8988T (cell line): Measurements from ENCODE around the gene RAB33B.
"Not testable (repeated sequence)": the region's sequence is repeated elsewhere in the genome, so short reads cannot be mapped to it uniquely, and the experiment has no call there.

Source experiments
- DNase-seq: peaks from one replicate; pipeline ENCODE4 v3.0.0; 2011

The RAB33B gene

DNA sequence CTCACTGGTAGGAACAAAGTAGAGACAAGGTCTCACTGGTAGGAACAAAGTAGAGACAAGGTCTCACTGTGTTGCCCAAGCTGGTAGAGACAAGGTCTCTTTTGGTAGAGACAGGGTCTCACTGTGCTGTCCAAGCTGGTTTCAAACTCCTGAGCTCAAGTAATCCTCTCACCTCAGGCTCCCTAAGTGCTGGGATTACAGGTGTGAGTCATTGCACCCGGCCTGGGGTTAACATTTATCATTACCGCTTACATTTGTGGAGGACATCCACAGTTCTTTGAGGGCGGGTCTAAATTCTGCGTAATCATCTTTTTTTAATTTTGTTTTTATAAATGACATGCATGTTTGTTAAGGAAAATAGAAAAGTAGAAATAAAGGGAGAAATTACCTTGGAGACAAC lies 12.0 kb downstream of the RAB33B start:
- no peak for DNase-seq

DNA sequence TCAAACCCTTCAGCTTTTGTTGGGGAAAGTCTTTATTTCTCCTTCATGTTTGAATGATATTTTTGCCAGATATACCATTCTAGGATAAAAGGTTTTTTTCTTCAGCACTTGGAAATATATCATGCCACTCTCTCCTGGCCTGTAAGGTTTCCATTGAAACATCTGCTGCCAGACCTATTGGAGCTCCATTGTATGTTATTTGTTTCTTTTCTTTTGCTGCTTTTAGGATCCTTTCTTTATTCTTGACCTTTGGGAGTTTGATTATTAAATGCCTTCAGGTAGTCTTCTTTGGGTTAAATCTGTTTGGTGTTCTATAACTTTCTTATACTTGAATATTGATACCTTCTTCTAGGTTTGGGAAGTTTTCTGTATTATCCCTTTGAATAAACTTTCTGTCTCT lies 14.8 kb downstream of the RAB33B start:
- not testable (repeated sequence) for DNase-seq

DNA sequence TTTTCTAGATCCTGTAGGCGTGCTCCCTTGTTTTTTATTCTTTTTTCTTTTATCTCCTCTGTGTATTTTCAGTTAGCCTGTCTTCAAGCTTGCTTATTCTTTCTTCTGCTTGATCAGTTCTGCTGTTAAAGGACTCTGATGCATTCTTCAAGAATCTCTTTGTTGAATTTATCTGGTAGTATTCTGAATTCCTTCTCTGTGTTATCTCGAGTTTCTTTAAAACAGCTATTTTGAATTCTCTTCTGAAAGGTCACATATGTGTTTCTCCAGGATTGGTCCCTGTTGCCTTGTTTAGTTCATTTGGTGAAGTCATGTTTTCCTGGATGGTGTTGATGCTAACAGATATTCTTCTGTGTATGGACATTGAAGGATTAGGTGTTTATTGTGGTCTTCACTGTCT lies 15.3 kb downstream of the RAB33B start:
- DNase-seq = no peak

DNA sequence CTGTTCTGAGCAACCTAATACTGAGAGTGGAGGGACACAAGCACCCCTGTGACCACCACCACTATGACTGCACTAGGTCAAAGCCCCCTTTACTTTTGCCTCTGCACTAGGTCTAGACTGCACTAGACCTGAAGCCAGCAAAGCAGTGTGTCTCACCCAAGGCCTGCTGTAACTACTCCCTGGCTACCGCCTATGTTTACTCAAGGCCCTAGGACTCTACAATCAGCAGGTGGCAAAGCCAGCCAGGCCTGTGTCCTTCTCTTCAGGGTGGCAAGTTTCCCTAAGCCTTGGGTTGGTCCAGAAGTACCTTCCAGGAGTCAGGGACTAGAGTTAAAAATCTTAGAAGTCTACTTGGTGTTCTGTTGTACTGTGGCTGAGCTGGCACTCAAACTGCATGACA lies 15.9 kb downstream of the RAB33B start:
- no peak for DNase-seq

DNA sequence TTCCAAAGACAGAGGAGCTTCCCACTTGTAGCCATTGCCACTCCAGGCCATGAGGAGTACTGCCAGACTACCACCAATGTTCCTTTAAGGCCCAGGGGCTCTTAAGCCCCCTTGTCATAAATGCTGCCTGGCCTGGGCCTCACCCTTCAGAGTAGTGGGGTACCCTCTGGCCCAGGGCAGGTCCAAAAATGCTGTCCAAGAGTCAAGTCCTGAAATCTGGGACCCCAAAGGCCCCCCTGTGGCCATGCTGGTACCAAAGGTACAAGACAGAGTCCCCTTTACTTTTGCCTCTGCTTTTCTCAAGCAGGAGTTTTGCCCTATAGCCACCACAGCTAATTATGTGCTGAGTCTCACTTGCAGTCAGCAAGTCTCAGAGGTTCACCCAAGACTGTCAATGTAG lies 16.4 kb downstream of the RAB33B start:
- no peak for DNase-seq

DNA sequence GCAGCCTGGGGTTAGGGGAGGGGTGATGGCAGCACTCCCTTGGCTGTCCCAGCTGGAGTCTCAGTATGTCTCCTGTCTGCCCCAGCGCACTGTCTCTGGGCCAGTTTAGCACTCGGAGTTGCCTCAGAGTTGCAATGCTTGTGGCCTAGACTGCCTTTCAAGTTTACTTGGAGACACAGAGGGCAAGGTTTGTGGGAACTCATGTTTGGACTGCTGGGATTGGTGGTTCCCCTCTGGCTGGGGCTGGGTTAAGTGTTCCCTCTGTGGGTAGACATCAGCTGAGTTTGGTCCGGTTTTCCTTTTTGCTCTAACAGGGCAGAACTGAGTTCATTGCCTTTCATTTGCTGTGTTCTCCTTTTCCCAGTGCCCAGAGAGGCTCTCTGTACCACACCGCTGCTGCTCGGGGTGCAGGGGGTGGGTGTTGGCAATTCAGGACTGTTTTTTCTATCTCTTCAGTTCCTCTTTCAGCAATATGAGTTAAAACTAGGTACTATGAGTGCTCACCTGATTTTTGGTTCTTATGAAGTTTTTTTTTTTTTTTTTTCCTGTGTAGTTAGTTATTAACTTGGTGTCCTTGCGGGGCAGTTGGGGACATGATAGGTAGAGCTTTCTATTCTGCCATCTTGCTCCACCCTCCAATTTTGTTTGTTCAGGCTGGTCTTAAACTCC lies 17.2 kb downstream of the RAB33B start:
- no peak for DNase-seq

DNA sequence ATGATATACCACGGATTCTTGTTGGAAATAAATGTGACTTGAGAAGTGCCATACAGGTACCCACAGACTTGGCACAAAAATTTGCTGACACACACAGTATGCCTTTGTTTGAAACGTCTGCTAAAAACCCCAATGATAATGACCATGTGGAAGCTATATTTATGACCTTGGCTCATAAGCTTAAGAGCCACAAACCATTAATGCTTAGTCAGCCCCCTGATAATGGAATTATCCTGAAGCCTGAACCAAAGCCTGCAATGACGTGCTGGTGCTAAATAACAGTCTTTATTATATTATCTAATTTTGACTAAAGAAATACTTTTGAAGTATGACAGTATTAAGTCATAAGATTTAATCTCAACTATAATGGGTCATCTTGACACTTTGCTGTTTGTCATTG lies 18.9 kb downstream of the RAB33B start:
- no peak for DNase-seq

DNA sequence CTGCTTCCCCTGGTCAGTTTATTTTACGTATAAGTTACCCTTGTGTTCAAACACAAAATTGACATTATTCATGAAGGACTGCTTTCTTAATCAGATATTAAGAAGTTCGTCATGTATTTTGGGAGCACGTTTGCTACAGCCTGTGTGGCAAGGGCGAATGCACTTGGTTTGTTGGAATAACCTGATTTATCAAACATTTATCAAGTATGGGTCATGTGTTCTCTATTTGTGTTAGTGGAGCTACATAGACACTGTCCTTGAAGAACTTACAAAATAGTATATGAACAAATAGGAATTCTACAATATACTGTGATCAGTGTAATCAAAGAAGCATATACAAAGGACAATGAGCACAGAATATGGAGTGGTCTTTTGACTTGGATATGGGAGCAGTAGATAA lies 22.4 kb downstream of the RAB33B start:
- DNase-seq = no peak

DNA sequence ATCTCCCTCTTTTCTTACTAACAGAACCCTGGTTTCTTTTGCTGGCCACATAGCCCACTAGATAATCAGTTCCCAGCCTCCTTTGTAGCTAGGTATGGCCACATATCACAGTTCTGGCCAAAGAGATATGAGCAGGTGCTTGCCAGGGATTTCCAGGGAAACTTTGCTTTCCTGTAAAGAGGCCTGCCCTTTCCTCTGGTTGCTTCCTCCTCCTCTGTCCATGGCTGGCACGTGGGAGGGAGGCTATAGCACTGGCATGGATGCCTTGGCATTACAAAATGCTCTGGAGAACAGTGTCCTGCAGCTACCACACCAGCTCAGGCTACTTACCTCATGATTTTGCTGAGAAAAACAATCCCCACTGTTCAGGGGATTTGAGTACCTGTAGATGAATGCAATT lies 27.5 kb downstream of the RAB33B start:
- DNase-seq = no peak

DNA sequence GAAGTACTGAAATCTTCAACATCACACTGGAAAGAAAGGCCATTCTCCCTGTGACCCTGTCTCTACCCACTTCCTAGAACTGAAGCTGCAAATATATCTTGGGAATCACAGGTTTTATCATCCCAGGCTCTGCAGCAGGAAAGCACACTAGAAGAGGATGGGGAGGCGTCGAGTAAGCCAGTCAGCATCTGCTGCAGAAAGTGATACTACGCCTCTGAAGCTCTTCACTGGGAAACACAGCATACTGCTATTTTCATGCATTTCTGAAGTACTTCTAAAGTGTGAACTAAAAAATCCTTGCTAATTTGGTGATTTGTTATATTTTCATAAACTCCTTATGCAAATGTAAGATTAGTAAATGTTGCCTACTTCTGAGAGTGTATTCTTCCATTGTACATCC lies 29.1 kb downstream of the RAB33B start:
- no peak for DNase-seq

DNA sequence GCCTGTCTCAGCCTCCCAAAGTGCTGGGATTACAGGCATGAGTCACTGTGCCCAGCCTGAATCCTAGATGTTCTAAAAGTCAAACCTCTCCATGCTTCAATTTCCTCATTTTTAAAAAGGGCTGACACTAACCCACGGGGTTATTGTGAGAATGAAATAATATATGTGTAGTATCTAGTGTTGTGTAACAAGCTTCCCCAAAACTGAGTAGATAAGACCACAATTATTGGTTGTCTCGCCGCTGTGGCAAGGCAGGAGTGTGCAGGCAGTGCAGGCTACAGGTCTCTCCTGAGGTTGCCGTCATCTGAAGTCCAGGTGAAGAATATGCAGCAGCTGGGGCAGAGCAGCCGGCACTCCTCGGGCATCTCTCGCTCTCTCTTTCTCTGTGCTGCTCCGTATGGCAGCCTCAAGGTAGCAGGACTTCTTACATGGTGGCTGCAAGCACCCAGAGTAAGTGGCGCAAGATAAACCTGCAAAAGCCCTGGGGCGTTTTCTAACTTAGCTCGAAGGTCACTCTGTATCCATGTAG lies 30.9 kb downstream of the RAB33B start:
- no peak for DNase-seq

DNA sequence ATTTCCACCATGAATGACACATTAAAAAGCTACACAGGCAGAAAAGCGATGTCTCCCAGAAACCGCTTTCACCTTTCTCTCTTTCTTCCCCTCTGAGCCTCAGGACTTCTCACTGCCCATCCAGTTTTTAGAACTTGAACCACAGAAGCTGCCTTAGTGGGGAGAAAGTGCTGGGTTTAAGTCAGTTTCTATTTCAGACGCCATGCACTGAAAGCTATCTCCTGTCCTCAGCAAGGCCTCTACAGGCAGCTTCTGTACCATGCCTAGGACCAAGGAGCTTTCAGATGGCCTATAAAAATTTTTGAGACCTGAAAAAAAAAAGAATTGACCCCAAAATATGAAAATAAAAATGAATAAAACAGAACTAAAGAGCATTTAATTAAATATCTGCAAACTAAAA lies 34.5 kb downstream of the RAB33B start:
- no peak for DNase-seq

DNA sequence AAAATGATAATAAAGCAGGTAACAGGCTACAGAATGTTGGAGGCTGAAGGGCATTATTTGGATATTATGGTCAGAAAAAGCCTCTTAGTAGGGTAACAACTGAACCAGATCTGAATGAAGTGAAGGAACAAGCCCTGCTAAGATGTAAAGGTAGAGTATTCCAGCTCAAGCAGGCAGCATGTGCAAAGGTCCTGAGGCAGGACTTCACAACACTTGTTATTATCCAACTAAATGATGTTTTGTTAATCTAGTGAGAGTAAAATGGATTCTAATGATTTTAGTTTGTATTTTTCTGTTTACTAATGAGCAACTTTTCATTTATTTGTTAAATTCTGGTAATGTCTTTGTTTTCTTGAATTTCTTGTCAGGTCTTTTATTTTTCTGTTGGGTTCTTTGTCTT lies 35.7 kb downstream of the RAB33B start:
- DNase-seq = no peak

DNA sequence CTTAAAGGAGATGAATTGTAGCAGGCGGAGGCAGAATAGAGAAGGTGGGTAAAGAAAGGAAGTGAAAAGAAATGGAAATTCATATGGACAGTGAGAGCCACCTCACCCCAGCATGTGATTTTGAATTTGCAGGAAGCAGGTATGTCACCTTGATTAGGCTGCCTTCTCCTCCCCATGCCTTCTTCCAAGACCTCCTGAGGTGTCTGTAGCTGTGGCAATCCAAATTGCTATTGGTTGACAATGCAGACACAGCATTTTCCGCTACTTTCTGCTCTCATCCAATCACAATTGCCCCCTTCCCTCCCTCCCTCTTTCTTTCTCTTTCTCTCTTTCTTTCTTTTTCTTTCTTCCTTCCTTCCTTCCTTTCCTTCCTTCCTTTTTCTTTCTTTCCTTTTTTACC lies 38.5 kb downstream of the RAB33B start:
- DNase-seq = no peak

DNA sequence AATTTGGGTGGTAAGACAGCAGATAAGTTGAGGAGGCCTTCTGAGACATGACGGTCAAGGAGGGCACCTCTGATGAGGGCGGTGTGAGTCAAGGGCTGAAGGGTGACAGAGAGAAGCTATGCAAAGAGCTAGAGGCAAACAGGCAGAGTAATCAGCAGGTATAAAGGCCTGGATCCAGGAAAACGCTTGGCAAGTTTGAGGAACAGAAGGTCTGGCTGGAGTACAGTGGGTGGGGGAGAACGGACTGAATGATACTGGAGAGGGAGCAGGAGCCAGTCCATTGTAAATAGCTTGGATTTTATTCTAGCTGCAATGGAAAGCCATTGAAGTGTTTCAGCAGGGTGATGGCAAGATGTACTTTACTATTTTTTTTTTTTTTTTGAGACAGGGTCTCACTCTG lies 39.3 kb downstream of the RAB33B start:
- no peak for DNase-seq

DNA sequence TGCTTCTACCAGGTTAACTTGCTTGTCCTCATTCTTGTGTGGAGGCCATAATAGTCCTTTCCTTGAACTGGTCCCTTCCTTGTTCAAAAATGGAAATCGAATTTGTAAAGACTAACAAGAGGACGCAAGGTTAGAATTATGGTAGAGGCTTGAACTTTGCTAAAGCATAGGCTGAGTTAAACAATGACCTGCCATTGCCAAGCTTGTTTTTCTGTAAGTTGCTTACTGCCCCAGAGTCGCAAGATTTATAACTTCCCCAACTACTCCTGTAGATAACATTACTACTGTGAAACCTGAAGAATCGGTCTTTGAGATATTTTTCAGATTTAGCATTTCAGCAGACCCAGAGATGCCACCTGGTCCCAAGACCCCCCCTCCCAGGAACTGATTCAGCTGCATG lies 45.3 kb downstream of the RAB33B start:
- no peak for DNase-seq

DNA sequence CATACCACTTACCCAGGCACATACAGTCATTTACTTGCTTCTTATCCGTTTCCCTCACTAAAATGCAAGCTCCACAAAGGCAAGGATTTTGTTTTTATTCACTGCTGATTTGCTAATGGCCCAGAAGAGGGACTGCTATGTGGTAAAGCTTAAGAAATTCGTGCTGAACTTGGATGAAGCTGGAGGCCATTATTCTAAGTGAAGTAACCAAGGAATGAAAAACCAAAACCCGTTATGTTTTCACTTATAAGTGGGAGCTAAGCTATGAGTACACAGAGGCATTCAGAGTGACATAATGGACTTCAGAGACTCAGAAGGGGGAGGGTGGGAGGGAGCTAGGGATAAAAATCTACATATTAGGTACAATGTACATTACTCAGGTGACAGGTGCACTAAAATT lies 47.2 kb downstream of the RAB33B start:
- no peak for DNase-seq

DNA sequence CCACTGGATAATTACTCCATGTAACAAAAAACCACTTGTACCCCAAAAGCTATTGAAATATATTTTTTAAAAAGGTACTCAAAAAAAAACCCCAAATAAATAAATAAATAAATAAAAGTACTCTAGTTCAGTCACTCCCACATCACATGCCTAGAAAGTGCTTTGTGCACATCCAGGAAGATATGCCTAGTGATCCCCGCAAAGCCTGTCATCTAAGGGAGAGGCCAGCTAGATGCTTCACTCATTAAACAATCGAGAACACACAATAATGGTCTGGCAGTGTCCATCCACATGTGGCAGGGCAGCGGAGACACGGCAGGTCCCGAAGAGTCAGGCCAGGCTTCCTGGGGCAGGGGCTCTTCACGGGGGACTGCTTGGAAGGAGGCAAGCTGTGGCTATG lies 47.6 kb downstream of the RAB33B start:
- no peak for DNase-seq

DNA sequence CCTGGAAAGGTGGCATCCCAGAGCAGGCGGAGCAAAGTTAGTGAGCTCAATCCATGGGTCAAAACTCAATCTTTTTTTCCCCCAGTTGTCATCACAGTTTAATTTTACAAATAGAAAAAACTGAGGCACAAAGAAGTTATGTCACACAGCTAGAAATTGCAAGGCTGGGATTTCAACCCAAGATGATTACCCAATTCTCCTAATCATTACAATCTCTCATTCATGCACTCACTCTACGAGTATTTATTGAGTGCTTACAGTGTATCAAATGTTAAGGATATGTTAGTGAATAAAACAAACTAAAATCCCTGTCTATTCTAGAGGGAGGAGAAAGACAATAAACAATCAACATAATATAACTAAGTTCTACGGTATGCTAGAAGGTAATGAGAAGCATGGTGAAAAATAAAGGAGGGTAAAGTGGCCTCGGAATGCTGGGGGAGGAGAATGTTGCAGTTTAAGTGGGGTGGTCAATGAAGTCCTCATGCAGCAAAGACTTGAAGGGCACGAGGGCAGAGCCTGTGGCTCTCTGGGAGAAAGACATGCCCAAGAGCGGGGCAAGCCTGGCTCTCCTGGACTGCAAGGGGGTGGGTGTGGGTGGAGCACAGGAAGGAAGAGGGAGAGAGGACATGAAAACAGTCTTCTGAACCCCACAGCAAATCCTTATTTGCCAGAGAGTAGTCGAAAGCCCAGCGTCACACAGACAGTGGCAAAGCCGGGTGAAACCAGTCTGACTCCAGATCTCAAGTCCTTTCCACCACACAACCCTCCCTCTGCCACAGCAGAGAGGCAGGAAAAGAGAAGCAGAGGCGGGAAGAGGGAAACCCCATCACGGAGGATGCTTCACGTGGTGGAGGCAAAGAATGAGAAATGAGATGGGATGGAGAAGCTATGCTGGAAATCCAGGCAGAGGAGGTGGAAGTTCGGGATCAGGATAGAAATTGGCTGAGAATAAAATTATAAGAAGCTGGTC lies 48.3 kb downstream of the RAB33B start:
- DNase-seq = no peak

DNA sequence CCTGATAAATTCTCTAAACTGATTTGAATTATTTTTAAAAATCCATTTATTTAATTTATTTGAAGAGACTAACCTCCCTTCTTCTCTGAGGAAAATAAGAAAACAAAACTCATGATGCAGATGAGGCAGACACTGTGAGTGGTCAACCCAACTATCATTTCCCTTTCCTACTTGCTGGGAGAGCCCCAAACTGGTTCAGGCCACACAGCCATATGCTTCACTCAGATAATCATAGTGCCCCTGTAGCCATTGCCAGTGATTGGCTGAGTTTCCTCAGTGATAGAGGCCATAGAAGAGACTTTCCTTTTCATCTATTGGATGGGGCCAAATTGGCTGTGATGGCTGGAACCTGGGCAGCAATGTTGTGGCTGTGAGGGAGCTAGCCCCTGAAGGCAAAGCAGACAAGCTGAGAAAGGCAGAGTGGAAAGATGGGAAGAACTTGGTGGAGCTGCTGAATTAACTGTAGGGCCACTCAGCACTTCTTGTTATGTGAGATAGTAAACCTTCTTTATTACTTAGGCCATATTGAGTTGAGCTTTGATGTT lies 49.8 kb downstream of the RAB33B start:
- no peak for DNase-seq

DNA sequence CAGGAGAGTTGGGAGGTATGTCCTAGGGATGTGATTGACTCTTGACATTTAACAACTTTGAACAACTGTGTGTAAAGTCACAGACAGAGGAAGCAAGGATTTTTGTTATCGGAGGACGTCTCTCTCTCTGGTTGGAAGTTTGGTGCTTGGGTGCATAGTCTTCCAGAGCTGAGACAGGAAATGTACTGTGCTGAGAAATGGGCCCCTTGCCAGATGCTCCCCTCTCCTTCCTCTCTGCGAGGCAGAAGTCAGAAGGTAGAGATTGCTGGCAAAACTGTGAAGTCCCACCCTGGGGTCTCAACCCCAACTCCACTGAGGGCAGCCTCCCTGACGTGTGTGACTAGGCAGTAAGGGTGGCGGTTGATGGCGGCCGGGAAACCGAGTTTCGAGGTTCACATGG lies 52.9 kb downstream of the RAB33B start:
- no peak for DNase-seq

DNA sequence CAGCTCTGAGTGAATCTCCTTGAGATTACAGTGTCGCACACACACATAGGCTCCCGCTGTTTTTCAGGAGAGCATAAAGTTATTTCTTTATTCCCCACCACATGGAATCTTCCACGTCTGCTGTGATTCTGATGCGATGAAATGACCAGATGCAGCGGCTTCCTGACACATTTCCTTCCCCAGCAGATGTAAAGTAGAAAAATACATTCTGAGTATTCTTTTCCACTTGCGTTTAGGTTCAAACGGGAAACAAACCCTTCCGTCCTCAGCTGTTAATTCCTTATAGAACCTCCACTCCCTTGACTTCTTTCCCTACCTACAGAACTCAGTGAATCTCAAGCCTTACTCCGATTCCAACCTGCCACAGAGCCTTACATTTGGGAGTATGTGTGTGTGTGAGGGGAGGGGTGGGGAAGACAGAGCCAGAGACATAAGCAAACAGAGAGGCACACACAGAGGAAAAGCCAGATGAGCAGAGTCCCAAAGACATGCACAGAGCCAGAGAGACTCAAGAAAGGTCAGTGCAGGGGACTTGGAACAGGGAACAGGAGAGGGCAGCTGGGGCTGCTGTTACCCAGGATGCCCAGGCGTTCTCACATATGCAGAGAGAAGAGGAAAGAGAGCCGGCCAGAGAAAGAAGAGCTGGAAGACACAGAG lies 54.8 kb downstream of the RAB33B start:
- DNase-seq = no peak

DNA sequence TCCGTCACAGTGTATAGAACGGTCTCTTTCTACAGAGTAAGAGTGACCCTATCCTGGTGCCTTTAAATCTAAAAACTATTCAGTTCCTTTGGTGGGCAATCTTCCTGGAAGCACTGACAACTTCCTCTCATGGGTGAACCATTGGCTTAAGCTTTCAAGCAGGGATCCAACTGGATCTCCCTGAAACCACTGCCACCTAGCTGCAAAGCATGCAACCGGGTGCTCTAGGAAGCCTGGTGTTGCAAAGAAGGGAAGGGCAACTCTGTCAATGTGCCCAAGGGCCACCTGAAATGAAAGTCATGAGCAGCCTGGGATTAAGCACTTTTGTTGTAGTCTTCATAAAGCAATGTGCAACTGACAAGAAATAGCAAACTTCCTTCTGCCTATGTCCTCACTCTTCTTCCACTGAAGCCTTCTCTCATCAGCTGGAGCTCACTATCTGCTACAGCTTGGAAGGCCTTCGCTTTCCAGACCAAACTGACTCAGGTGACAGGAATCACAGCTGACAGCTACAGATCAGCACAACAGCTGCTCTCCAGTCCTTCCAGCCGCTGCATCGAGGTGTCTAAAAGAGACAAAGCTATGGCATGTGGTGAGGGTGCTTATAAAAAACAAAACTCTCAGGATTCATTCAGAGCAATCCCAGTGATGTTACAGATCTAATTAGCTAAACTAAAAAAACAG lies 55.9 kb downstream of the RAB33B start:
- DNase-seq = no peak
